GM23248 (cell line): ENCODE data around the gene SH3BP2.

Source experiments
- EZH2 ChIP-seq: fragments of 200-600 bp; sonication (generic); IDR thresholded peaks from 2 replicates; pipeline ENCODE4 v1.6.1; 2018; ENCODE audit warnings: antibody characterized with exemption, mild to moderate bottlenecking; ENCODE audit not compliant: insufficient read depth, poor library complexity, severe bottlenecking
- EZH2phosphoT487 ChIP-seq: fragments of 200-600 bp; sonication (generic); IDR thresholded peaks from 2 replicates; pipeline ENCODE4 v1.6.1; 2018; ENCODE audit warnings: antibody characterized with exemption, moderate library complexity, mild to moderate bottlenecking, low read depth; ENCODE audit not compliant: insufficient read depth

GRCh38 chr4:2810388-2810787 is 17.5 kb downstream of the SH3BP2 start:
- TF ChIP-seq EZH2phosphoT487, result no peak
- TF ChIP-seq EZH2, result no peak
